Measurements from ENCODE around the gene SLC35A4. TPM values are rescaled to one million over a fixed set of nuclear protein-coding genes. Genes with fewer than 3 reads are reported as not detected.

The SLC35A4 gene
- total RNA-seq, 1 donor from 2014 or later = 20.7 TPM

- H3K9me3 ChIP-seq (ENCODE audit: low read depth) = no peaks in the 10 kb centered on the region
- H2AFZ ChIP-seq (replicated peaks) = no peak overlapping the region
- no peaks in the 10 kb centered on the region for H3K79me2 ChIP-seq (ENCODE audit: low read depth)
- no peaks in the 10 kb centered on the region for H4K20me1 ChIP-seq (ENCODE audit: low read depth)
- no peaks in the 10 kb centered on the region for H3K4me1 Mint-ChIP-seq
- H3K27me3 ChIP-seq = no peaks in the 10 kb centered on the region
- H3K27me3 Mint-ChIP-seq (ENCODE audit: insufficient read depth, low read depth) = peaks cover 5% of the 10 kb centered on the region
- no peak overlapping the region for H3K27ac ChIP-seq
- no peak overlapping the region for H3K9ac ChIP-seq
- no peak overlapping the region for H3K27ac Mint-ChIP-seq
- no peaks in the 10 kb centered on the region for H3K36me3 Mint-ChIP-seq
- no peak for TF ChIP-seq EZH2phosphoT487 (IDR thresholded peaks at IDR 0.05)
- TF ChIP-seq CTCF (IDR thresholded peaks at IDR 0.05) = no peak
- no peak for TF ChIP-seq EZH2 (IDR thresholded peaks at IDR 0.05)
- H3K36me3 ChIP-seq = no peaks in the 10 kb centered on the region
- no peak overlapping the region for H3K4me3 ChIP-seq
- no peak overlapping the region for H3K4me2 ChIP-seq
- no peaks in the 10 kb centered on the region for H3K4me1 ChIP-seq
- H3K4me3 Mint-ChIP-seq = no peak overlapping the region
- no peaks in the 10 kb centered on the region for H3F3A ChIP-seq (ENCODE audit: low read depth)
- no peak for DNase-seq (ENCODE audit: low spot score)
- no peaks in the 10 kb centered on the region for H3K9me3 Mint-ChIP-seq
Measured at GRCh38 chr5:140603734-140604133, 39.1 kb downstream of the SLC35A4 start.

GRCh38 chr5:140605879-140606278 lies 41.3 kb downstream of the SLC35A4 start:
- H3K36me3 Mint-ChIP-seq = no peaks in the 10 kb centered on the region
- H3K9me3 Mint-ChIP-seq = no peaks in the 10 kb centered on the region
- Histone ChIP-seq H3K36me3 (no peaks in the 10 kb centered on the region), H3K9ac (no peak overlapping the region), H2AFZ (replicated peaks) (no peak overlapping the region), H4K20me1 (ENCODE audit: low read depth) (no peaks in the 10 kb centered on the region), H3K27me3 (no peaks in the 10 kb centered on the region), H3K4me2 (no peak overlapping the region), H3K4me3 (no peak overlapping the region), H3K79me2 (ENCODE audit: low read depth) (no peaks in the 10 kb centered on the region), H3K4me1 (no peaks in the 10 kb centered on the region), H3K9me3 (ENCODE audit: low read depth) (no peaks in the 10 kb centered on the region), H3K27ac (no peak overlapping the region), H3F3A (ENCODE audit: low read depth) (no peaks in the 10 kb centered on the region)
- peaks cover 5% of the 10 kb centered on the region for H3K27me3 Mint-ChIP-seq (ENCODE audit: insufficient read depth, low read depth)
- TF ChIP-seq CTCF (IDR thresholded peaks at IDR 0.05) (no peak), EZH2phosphoT487 (IDR thresholded peaks at IDR 0.05) (no peak), EZH2 (IDR thresholded peaks at IDR 0.05) (no peak)
- H3K4me1 Mint-ChIP-seq = no peaks in the 10 kb centered on the region
- no peak overlapping the region for H3K4me3 Mint-ChIP-seq
- no peak overlapping the region for H3K27ac Mint-ChIP-seq
- DNase-seq (ENCODE audit: low spot score) = no peak

GRCh38 chr5:140607031-140607430 lies 42.4 kb downstream of the SLC35A4 start:
- no peak overlapping the region for H3K9ac ChIP-seq
- H3K9me3 ChIP-seq (ENCODE audit: low read depth) = no peaks in the 10 kb centered on the region
- peaks cover 5% of the 10 kb centered on the region for H3K27me3 Mint-ChIP-seq (ENCODE audit: insufficient read depth, low read depth)
- H3K4me3 Mint-ChIP-seq = no peak overlapping the region
- TF ChIP-seq EZH2 (IDR thresholded peaks at IDR 0.05) (no peak), EZH2phosphoT487 (IDR thresholded peaks at IDR 0.05) (no peak), CTCF (IDR thresholded peaks at IDR 0.05) (no peak)
- H3K4me2 ChIP-seq = no peak overlapping the region
- no peaks in the 10 kb centered on the region for H3K4me1 ChIP-seq
- no peak overlapping the region for H2AFZ ChIP-seq (replicated peaks)
- no peaks in the 10 kb centered on the region for H3K36me3 Mint-ChIP-seq
- H3K4me1 Mint-ChIP-seq = peaks cover 4% of the 10 kb centered on the region
- DNase-seq (ENCODE audit: low spot score) = no peak
- no peaks in the 10 kb centered on the region for H3K36me3 ChIP-seq
- no peak overlapping the region for H3K27ac ChIP-seq
- H3K4me3 ChIP-seq = no peak overlapping the region
- H3K9me3 Mint-ChIP-seq = peaks cover 4% of the 10 kb centered on the region
- H4K20me1 ChIP-seq (ENCODE audit: low read depth) = no peaks in the 10 kb centered on the region
- H3K79me2 ChIP-seq (ENCODE audit: low read depth) = no peaks in the 10 kb centered on the region
- no peak overlapping the region for H3K27ac Mint-ChIP-seq
- H3K27me3 ChIP-seq = no peaks in the 10 kb centered on the region
- no peaks in the 10 kb centered on the region for H3F3A ChIP-seq (ENCODE audit: low read depth)

Data from neural progenitor cell (in vitro differentiated cells).